Stimulated activated CD4-positive, alpha-beta T cell treated with anti-CD3 and anti-CD28 coated beads, Interleukin-2, amount 100 ng/mL, for 4 hours (primary cell): ENCODE data around the gene IL1RAPL1.

Experiments used
- DNase-seq: peaks from one replicate; pipeline ENCODE4 v3.0.0-alpha.2; 2020; ENCODE audit warnings: low read depth

Gene IL1RAPL1

DNA sequence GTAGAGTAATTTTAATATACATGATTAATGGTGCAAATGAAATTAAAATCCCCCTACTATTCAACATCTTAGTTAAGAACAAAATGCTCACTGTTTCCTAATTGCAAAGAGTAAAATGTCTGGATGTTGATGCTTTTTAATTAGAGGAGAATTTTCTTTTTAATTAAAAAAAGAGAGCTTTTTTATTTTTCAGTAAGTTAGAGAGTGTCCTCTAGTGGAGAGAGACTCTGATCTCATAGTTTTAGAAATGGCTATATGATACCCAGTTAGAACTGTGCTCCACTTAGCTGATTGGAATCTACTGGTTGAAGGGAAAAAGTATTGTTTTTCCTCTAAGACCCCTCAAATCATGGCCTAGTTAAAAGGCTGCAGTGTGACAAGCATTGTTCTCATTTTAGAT, 1316.1 kb downstream of the IL1RAPL1 start:
- DNase-seq, result no peak

- no peak for DNase-seq
Observed at GRCh38 chrX:29911673-29912072, 1324.4 kb downstream of the IL1RAPL1 start.

DNA sequence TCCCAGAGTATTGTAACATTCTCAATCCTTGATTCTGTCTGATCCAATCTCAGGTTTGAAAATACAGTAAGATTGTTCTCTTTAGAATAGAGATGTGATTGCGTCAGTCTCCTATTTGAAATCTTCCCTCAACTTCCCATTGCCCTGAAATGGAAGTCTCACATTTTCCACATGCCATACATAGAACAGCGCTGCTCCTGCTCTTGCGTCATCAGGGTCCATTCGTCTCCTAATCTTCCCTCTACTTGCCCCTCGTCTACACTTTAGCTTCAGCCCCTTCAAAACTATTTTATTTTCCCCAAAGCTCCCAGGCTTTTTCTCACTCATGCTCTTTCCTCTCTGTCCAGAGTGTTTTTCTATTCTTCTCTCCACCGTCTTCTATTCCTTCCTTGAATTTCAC, 1326.4 kb downstream of the IL1RAPL1 start:
- DNase-seq, result no peak

DNA sequence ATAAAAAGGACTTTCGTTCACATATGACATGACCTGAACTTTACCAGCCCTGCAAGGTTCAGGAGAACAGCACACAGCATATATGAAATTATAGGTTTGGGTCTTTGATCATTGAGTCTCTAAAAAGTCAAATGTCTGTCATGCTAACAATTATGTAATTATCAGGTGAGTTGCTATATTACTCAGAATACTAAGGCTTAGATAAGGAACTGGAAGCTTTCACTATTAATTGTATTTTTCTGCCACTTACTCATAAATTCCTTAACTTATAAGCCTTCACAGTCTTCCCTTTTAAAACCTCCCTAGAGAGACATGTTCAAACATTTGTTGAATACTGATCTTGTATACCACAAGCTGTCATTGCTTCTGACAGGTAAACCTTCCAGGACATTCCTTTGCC, 1335.4 kb downstream of the IL1RAPL1 start:
- DNase-seq, result no peak

DNA sequence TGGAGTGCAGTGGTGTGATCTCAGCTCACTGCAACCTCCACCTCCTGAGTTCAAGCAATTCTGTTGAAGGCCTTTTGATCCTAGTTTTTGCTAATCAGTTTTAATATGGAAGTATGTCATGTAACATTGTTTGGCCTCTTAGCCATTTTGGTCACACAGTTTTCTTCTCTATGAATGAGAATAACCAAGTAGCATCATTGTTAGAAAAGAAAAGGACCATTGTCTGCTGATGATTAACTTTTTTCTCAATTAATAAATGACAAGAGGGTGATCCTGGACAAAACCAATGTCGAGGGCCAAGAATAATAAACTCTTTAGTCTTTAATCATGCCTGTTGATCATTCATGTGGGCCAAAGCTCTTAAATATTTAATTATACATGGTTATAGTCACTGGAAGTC, 1338.8 kb downstream of the IL1RAPL1 start:
- DNase-seq, result no peak

DNA sequence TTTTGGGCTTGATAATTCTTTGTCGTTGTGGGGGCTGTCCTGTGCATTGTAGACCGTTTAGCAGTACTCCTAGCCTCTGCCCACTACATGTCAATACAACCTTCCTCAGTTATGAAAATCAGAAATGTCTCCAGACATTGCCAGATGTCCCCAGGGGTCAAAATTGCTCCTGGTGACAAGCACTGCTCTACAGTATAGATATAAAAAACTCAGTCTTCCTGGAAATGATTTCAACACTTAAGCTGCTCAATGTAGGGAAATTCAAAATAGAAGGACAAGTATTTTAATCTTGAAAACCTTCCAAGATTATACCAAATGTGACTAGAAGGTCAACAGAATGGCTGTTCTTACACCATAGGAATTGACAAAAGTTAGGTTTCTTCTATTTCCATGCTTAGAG, 1339.4 kb downstream of the IL1RAPL1 start:
- no peak for DNase-seq

DNA sequence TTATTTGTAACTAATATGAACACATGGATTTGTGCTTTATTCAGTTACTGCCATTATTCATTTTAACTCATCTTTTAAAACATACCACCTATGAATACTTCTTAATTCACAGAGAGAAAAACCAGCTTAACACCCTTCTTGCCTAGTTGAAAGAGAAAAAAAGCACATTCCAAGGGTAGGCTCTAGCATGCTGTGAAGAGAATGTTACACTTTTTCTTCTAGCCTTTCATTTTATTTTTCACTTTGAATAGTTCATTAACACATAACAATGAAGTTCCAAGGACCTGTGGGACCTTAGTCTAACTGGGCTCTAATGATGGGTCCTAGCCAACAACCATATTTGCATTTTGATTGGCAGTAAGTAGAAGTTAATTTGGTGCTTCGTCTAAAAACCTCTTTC, 1348.2 kb downstream of the IL1RAPL1 start:
- DNase-seq, result no peak

GRCh38 chrX:29940750-29941149, 1353.5 kb downstream of the IL1RAPL1 start:
- no peak for DNase-seq

GRCh38 chrX:29941287-29941686, 1354.0 kb downstream of the IL1RAPL1 start:
- no peak for DNase-seq

GRCh38 chrX:29947225-29947624, 1360.0 kb downstream of the IL1RAPL1 start:
- no peak for DNase-seq

GRCh38 chrX:29948653-29949052, 1361.4 kb downstream of the IL1RAPL1 start:
- no peak for DNase-seq

DNA sequence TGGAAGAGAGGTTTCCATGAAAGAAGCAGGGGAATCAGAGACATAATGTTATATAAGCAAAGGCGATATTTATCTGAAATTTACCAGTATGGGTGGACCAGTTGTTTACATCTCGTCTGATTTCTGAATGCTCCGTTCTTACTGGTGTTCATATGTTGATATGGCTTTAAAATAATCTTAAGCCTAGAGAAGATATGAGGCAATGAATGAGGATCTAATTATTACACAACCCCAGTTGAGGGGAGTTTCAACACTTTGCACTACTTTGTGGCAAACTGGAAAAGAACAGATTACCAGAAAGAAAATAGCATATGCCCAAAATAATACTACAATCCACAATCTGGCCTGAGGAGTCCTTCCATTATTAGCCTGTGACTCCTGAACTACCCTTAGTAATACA, 1364.8 kb downstream of the IL1RAPL1 start:
- no peak for DNase-seq

- DNase-seq, result no peak
Observed at GRCh38 chrX:29962061-29962460, 1374.8 kb downstream of the IL1RAPL1 start.

DNA sequence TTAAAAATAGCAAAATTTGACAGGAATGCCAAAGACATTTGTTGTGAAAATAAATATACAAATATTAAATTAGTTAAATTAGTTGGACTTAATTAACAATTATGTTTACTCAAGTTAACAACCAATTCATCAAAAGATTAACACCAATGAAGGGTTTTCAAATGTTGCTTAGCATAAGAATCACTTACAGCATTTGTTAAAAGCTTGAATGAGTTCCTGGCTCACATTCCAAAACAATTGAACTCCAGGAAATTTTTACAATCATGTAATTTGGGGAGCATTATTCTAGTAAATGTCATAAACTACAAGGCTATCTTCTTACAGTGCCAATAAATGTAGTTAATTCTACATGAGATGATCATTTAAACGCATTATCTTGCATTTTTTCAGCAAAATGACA, 1378.4 kb downstream of the IL1RAPL1 start:
- no peak for DNase-seq

GRCh38 chrX:29992083-29992482, 1404.8 kb downstream of the IL1RAPL1 start:
- no peak for DNase-seq

DNA sequence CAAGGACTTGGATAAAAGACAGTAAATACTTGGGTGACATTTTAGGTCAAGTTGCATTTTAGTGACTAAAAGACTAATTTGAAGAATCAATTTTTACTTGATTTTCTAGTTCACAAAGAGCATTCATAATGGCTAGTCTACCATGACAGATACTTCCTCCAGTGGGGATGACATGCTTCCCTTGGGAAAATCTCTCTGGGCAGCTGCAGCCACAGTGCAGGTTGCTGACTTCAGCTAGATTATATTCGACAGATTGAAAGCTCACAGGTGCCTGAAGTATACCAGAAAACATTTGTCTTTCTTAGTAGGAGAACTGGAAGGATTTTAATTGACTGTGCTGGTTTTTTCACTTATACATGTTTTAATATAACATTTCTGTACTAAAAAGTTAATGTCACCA, 1418.6 kb downstream of the IL1RAPL1 start:
- no peak for DNase-seq
